Osteoblast (primary cell): Measurements from ENCODE around the gene ZDHHC18. TPM values are rescaled to one million over a fixed set of nuclear protein-coding genes. Genes with fewer than 3 reads are reported as not detected.
A peak's percentile ranks its signal among the peaks of the same experiment; 100 is the strongest.

Experiments
- DNase-seq: peaks from one replicate; pipeline ENCODE4 v3.0.0; 2011; ENCODE audit warnings: low spot score, mixed read lengths; ENCODE audit not compliant: insufficient read length; ENCODE audit errors: missing footprints
- H2AFZ ChIP-seq: 2 replicates; pipeline ENCODE4 v1.6.0; 2011; ENCODE audit warnings: mild to moderate bottlenecking, low read length
- H3K27ac ChIP-seq: 2 replicates; pipeline ENCODE4 v1.5.1; 2011; ENCODE audit warnings: mild to moderate bottlenecking, low read depth, low read length, moderate library complexity
- H3K27me3 ChIP-seq: 2 replicates; pipeline ENCODE4 v1.6.0; 2012; ENCODE audit warnings: mild to moderate bottlenecking, control low read depth, inconsistent platforms, low read length, moderate library complexity; ENCODE audit not compliant: insufficient read depth
- H3K36me3 ChIP-seq: 2 replicates; pipeline ENCODE4 v1.5.1; 2011; ENCODE audit warnings: mild to moderate bottlenecking, low read length, control low read depth, moderate library complexity; ENCODE audit not compliant: insufficient read depth
- H3K4me1 ChIP-seq: 2 replicates; pipeline ENCODE4 v1.5.1; 2011; ENCODE audit warnings: mild to moderate bottlenecking, low read length, control low read depth, moderate library complexity; ENCODE audit not compliant: insufficient read depth
- H3K4me2 ChIP-seq: 2 replicates; pipeline ENCODE4 v1.6.0; 2011; ENCODE audit warnings: mild to moderate bottlenecking, low read length; ENCODE audit not compliant: insufficient read depth
- H3K4me3 ChIP-seq: fragments of 200-600 bp; sonication (generic); 3 replicates; pipeline ENCODE4 v1.5.1; 2012; ENCODE audit warnings: mild to moderate bottlenecking, low read length, inconsistent platforms; ENCODE audit not compliant: insufficient read depth
- H3K79me2 ChIP-seq: 2 replicates; pipeline ENCODE4 v1.6.0; 2012; ENCODE audit warnings: mild to moderate bottlenecking, low read length, control low read depth, inconsistent platforms; ENCODE audit not compliant: insufficient read depth
- H3K9me3 ChIP-seq: 2 replicates; pipeline ENCODE4 v1.5.1; 2011; ENCODE audit warnings: low read depth, low read length, control low read depth
- H4K20me1 ChIP-seq: 2 replicates; pipeline ENCODE4 v1.6.0; 2012; ENCODE audit warnings: mild to moderate bottlenecking, low read length, control low read depth; ENCODE audit not compliant: insufficient read depth
- total RNA-seq: library from RNA; depleted of rRNA; stranded (reverse); fragments of >200 nt; gene quantifications from 2 replicates; pipeline ENCODE4 v1.2.3, GENCODE V29; 2012
- TF ChIP-seq, protein P1 (sequence below): IDR thresholded peaks from 2 replicates; pipeline ENCODE4 v1.5.1; 2011; ENCODE audit warnings: mild to moderate bottlenecking, low read depth, low read length, moderate library complexity; ENCODE audit errors: extremely low read depth

The ZDHHC18 gene
- total RNA-seq, 1 donor: 7.6 TPM

DNA sequence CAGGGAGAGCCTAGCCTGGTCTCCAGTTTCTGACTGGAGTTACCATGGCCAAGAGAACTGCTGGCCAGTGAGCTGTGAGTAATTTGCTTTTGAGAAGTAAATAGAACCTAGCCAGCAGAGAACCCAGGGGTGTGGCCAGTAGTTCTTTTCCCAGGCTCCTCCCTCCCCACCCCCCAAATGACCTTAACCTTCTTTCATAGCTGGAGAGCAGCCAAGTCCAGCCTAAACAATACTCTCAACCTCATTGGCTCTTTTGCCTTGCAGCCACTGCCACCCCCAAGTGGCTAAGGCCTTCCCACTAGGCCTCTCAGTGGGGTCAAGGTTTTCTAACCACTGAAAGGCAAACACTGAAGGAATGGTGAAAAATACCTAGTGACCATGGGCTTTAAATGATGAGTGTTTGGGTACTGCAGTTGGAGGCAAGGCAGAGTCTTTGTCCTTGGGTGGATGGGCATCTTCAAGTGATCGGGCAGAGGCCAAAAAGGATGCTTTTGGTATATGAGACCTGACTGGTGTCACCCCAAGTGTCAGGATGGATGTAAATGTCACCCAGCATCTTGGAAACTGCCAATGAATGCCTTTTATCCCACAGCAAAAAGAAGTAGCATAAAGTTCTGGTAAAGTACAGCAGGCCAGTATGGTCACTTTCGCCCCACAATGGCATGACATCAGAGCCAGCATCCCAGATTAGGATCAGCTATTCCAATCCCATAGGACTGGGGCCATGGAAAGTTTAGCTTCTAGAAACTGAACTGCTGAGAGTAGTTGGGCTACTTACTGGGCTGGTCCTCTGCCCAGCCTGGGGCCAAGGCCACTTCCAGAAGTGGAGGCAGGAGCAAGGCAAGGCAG, 42.2 kb upstream of the ZDHHC18 start:
- Histone ChIP-seq H3K9me3 (no peaks in the 10 kb centered on the region), H4K20me1 (peaks cover 5% of the 10 kb centered on the region), H3K27me3 (no peaks in the 10 kb centered on the region), H3K4me1 (peaks cover 53% of the 10 kb centered on the region), H3K36me3 (peaks cover 41% of the 10 kb centered on the region), H3K4me2 (no peak overlapping the region), H3K79me2 (peaks cover 28% of the 10 kb centered on the region), H3K4me3 (no peak overlapping the region), H3K27ac (peak overlapping the region; percentile 43), H2AFZ (no peak overlapping the region)
- DNase-seq: peak; percentile 91
- TF ChIP-seq, protein P1, sequence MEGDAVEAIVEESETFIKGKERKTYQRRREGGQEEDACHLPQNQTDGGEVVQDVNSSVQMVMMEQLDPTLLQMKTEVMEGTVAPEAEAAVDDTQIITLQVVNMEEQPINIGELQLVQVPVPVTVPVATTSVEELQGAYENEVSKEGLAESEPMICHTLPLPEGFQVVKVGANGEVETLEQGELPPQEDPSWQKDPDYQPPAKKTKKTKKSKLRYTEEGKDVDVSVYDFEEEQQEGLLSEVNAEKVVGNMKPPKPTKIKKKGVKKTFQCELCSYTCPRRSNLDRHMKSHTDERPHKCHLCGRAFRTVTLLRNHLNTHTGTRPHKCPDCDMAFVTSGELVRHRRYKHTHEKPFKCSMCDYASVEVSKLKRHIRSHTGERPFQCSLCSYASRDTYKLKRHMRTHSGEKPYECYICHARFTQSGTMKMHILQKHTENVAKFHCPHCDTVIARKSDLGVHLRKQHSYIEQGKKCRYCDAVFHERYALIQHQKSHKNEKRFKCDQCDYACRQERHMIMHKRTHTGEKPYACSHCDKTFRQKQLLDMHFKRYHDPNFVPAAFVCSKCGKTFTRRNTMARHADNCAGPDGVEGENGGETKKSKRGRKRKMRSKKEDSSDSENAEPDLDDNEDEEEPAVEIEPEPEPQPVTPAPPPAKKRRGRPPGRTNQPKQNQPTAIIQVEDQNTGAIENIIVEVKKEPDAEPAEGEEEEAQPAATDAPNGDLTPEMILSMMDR: no peak

DNA sequence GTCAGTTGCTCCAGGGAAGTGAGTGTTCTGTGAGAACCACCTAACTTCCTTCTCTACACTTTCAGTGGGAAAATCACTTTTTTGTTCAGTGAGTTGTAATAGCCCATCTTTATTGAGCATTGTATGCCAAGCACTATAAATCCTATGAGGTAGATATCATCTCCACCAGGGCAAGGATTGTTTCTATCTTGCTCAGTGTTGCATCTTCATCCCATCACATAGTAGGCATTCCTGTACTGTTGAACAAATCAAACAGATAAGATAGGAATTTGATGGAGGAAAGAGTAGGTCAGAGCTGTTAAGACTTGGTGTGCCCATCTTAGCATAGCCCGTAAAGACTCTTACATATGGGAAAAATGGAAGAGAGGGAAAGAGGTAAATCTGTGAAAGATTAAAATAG, 41.6 kb upstream of the ZDHHC18 start:
- Histone ChIP-seq H3K4me2 (no peak overlapping the region), H3K27me3 (no peaks in the 10 kb centered on the region), H3K4me3 (no peak overlapping the region), H3K9me3 (no peaks in the 10 kb centered on the region), H3K36me3 (peaks cover 34% of the 10 kb centered on the region), H4K20me1 (peaks cover 4% of the 10 kb centered on the region), H3K27ac (peak overlapping the region; percentile 43), H3K4me1 (peaks cover 53% of the 10 kb centered on the region), H2AFZ (no peak overlapping the region), H3K79me2 (peaks cover 23% of the 10 kb centered on the region)
- DNase-seq: no peak
- TF ChIP-seq, protein P1: no peak

GRCh38 chr1:26785611-26786436, 40.7 kb upstream of the ZDHHC18 start:
- DNase-seq: no peak
- no peaks in the 10 kb centered on the region for H3K9me3 ChIP-seq
- H3K79me2 ChIP-seq: peaks cover 14% of the 10 kb centered on the region
- no peak overlapping the region for H2AFZ ChIP-seq
- peak overlapping the region; percentile 35 for H3K4me2 ChIP-seq
- no peak overlapping the region for H3K4me3 ChIP-seq
- H3K36me3 ChIP-seq: peaks cover 25% of the 10 kb centered on the region
- peaks cover 62% of the 10 kb centered on the region for H3K4me1 ChIP-seq
- peak overlapping the region; percentile 98 for H3K27ac ChIP-seq
- TF ChIP-seq, protein P1: no peak
- H4K20me1 ChIP-seq: no peaks in the 10 kb centered on the region
- H3K27me3 ChIP-seq: no peaks in the 10 kb centered on the region
